Ishikawa (cell line): ENCODE data around the gene SPRYD4.

Experiments used
- EGR1 ChIP-seq: IDR thresholded peaks from 2 replicates; pipeline ENCODE4 v1.6.1; 2012
- NFIC ChIP-seq: IDR thresholded peaks from 2 replicates; pipeline ENCODE4 v1.6.1; 2012
- RAD21 ChIP-seq: IDR thresholded peaks from 2 replicates; pipeline ENCODE4 v1.6.1; 2012; ENCODE audit warnings: low read depth

DNA sequence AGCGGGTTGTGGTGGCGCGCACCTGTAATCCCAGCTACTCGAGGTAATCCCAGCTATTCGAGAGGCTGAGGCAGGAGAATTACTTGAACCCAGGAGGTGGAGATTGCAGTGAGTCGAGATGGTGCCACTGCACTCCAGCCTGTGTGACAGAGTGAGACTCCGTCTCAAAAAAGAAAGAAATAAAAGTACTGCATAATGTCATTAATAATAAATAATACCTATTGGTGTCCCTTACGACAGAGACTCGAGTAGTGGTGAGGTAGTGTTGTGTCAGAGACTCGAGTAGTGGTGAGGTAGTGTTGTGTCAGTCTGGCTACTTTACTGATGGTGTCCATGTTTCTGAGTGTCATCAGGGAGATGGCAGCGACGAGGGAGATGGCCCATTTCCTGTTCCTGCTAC is 18.3 kb downstream of the SPRYD4 start:
- TF ChIP-seq EGR1 (no peak), RAD21 (no peak), NFIC (no peak)
